CD4-positive, alpha-beta memory T cell (primary cell): ENCODE results near the gene UBALD2. TPM values are rescaled to one million over a fixed set of nuclear protein-coding genes. Genes with fewer than 3 reads are reported as not detected.
A peak's percentile ranks its signal among the peaks of the same experiment; 100 is the strongest.
"Not testable (repeated sequence)": the region's sequence is repeated elsewhere in the genome, so short reads cannot be mapped to it uniquely, and the experiment has no call there.

ENCODE experiments used
- CTCF ChIA-PET: fragments of 350-600 bp; sonication (Branson Sonifier 250); formaldehyde crosslinking; loops from one replicate; lab custom pipeline; 2021; ENCODE audit warnings: inconsistent platforms; ENCODE audit not compliant: partially characterized antibody; lab: Charles Lee
- POLR2A ChIA-PET: fragments of 350-600 bp; sonication (Branson Sonifier 250); formaldehyde crosslinking; loops from one replicate; lab custom pipeline; 2021; ENCODE audit not compliant: partially characterized antibody; lab: Charles Lee
- DNase-seq, 5 donors: peaks; one replicate each; pipeline versions ENCODE4 v3.0.0 to v3.0.0-alpha.2; 2020 to 2022; ENCODE audit warnings: mixed read lengths in 1 of 5
- H3K27ac ChIP-seq: one replicate; pipeline ENCODE4 v1.7.0; 2013; ENCODE audit warnings: low read depth, low read length
- H3K27me3 ChIP-seq: 2 replicates; pipeline ENCODE4 v1.7.0; 2013; ENCODE audit warnings: mild to moderate bottlenecking, low read length, moderate library complexity; ENCODE audit not compliant: insufficient read depth
- H3K36me3 ChIP-seq: 2 replicates; pipeline ENCODE4 v1.7.0; 2013; ENCODE audit warnings: mild to moderate bottlenecking, low read length, moderate library complexity; ENCODE audit not compliant: insufficient read depth
- H3K4me1 ChIP-seq: 2 replicates; pipeline ENCODE4 v1.7.0; 2013; ENCODE audit warnings: mild to moderate bottlenecking, low read length, moderate library complexity; ENCODE audit not compliant: insufficient read depth
- H3K4me3 ChIP-seq, 2 donors: one replicate each; pipeline ENCODE4 v1.7.0; 2013; ENCODE audit warnings: low read length in 2 of 2, mild to moderate bottlenecking in 1 of 2
- H3K9me3 ChIP-seq, 2 donors: one replicate each; pipeline ENCODE4 v1.7.0; 2013; ENCODE audit warnings: low read length in 2 of 2, control low read depth in 1 of 2; ENCODE audit not compliant: control insufficient read depth in 1 of 2
- H3K27ac Mint-ChIP-seq, 7 donors: one replicate each; pipeline ENCODE4 v1.8.0; 2020 to 2021; ENCODE audit warnings: mixed read lengths in 7 of 7, mild to moderate bottlenecking in 6 of 7, inconsistent platforms in 3 of 7, moderate library complexity in 3 of 7
- H3K27me3 Mint-ChIP-seq, 2 donors: one replicate each; pipeline ENCODE4 v1.8.0; 2020 to 2021; ENCODE audit warnings: mixed read lengths in 2 of 2
- H3K36me3 Mint-ChIP-seq, 2 donors: one replicate each; pipeline ENCODE4 v1.8.0; 2020 to 2021; ENCODE audit warnings: mixed read lengths in 2 of 2, inconsistent platforms in 1 of 2, mild to moderate bottlenecking in 1 of 2
- H3K4me1 Mint-ChIP-seq, 4 donors: one replicate each; pipeline ENCODE4 v1.8.0; 2020 to 2021; ENCODE audit warnings: mixed read lengths in 4 of 4, mild to moderate bottlenecking in 1 of 4
- H3K4me3 Mint-ChIP-seq, 8 donors: one replicate each; pipeline ENCODE4 v1.8.0; 2020 to 2021; ENCODE audit warnings: mixed read lengths in 8 of 8, mild to moderate bottlenecking in 7 of 8, moderate library complexity in 6 of 8, inconsistent platforms in 3 of 8
- H3K9me3 Mint-ChIP-seq, 8 donors: one replicate each; pipeline ENCODE4 v1.8.0; 2020 to 2021; ENCODE audit warnings: mixed read lengths in 8 of 8, mild to moderate bottlenecking in 5 of 8, inconsistent platforms in 3 of 8, moderate library complexity in 1 of 8
- intact Hi-C: fragments of 100-400 bp; cut with micrococcal nuclease; formaldehyde crosslinking; loops from one replicate; pipeline ENCODE4 v1.15.1; 2023
- polyA plus RNA-seq, 2 donors: library from polyadenylated mRNA; unstranded; fragments of 300-500 nt; fragmentation: Illumina TruSeq; gene quantifications; one replicate each; pipeline ENCODE4 v1.2.3, GENCODE V29; 2021
- total RNA-seq, 2 experiments: library from RNA; stranded (reverse); gene quantifications; one replicate each; pipeline ENCODE4 v1.2.3, GENCODE V29; 2021

UBALD2 gene
- 100 to 1,000 TPM; 101 to 103 TPM for total RNA-seq
- polyA plus RNA-seq = 10 to 100 TPM in 1 of 2 donors, 1 to 10 TPM in 1; 6.2 to 11.1 TPM

DNA sequence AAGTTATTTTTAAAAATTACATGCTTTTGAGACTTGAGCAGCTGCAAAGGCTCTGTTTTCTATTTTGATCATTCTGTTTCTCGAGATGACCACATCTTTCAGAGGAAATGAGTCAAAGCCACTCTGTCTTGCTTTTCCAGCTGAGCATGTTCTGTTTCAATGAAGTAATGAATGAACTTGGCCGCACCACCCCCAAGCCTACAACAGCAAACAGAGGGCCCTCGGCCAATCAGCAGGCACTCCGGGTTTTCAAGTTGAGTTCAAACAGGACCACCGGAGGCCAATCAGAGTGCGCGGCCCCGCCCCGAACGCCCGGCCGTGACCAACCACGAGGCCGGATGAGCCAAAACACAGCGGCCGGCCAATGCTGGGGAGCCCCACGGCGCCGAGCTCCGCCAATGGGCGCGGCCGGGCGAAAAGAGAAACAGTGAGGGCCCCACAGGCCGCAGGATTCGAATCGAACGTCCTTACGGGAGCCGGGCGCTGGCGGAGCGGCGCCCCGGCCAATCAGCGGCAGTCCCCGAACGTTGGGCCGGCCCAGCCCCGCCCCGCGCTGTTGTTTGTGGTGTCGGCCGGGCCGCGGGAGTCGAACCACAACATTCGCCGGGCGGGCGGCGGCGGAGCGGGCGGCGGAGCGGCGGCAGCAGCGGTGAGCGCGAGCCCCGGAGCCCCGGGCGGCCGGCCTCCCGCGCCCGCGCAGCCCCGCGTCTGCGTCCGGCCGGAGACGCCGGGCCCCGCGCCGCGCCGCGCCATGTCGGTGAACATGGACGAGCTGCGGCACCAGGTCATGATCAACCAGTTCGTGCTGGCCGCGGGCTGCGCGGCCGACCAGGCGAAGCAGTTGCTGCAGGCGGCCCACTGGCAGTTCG, at the start of gene UBALD2:
Gene UBALD2, plus strand, starts transcription at position 594 of the 869 bp plus-strand sequence. Its CDS starts 158 bp downstream, at position 752.
- H3K4me1 Mint-ChIP-seq = peaks cover 33 to 69% (median 52%) of the 10 kb centered on the region in 4 donors
- ChIA-PET POLR2A (interaction anchor here (0.6 to 18.5 kb wide), 28 partner anchors 9 to 421 kb away, joined by 3 to 620 read pairs (median 6); partner anchors contain the start of genes EXOC7, FOXJ1, PRPSAP1 and RNF157), CTCF (interaction anchor here (0.7 to 3.7 kb wide), 12 partner anchors 9 to 142 kb away, joined by 3 to 27 read pairs (median 6); no protein-coding TSS in a partner anchor)
- no peaks in the 10 kb centered on the region for H3K27me3 ChIP-seq
- peak within 1 kb of the TSS; percentile 93 to 98 (median 96) for H3K27ac Mint-ChIP-seq
- intact Hi-C loops = loop anchor here (1.0 to 10.0 kb wide), 4 partner anchors 19 to 360 kb away; partner anchors contain the start of gene MRPL38
- peaks cover 57% of the 10 kb centered on the region for H3K4me1 ChIP-seq
- H3K9me3 Mint-ChIP-seq = no peaks in the 10 kb centered on the region
- peak within 1 kb of the TSS; percentile 82 for H3K27ac ChIP-seq
- H3K36me3 Mint-ChIP-seq = peaks cover 13 to 37% of the 10 kb centered on the region in 2 donors
- no peaks in the 10 kb centered on the region for H3K9me3 ChIP-seq
- peaks cover 19% of the 10 kb centered on the region for H3K36me3 ChIP-seq
- peak within 1 kb of the TSS; percentile 94 to 100 for H3K4me3 ChIP-seq
- peak; percentile 99 for DNase-seq
- H3K4me3 Mint-ChIP-seq = peak within 1 kb of the TSS; percentile 89 to 95 (median 92)
- H3K27me3 Mint-ChIP-seq = no peaks in the 10 kb centered on the region

DNA sequence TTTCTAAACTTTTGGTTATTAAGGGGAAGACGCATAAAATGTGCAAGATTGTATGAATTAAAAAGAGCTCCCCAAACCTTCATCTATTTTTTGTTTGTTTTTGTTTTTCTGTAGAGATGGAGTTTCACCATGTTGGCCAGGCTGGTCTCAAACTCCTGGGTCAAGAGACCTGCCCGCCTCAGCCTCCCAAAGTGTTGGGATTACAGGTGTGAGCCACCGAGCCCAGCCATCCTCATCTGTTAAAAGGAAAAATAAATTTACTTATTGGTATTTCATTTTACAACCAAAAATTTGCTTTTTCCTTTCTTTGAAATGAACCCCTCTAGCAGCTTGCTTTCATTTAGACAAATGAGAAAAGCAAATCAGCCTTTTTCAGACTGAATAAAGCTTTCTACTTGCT, 48.1 kb upstream of the UBALD2 start:
- Mint-ChIP-seq H3K9me3 (no peaks in the 10 kb centered on the region), H3K27me3 (no peaks in the 10 kb centered on the region), H3K4me1 (peaks cover 20 to 34% (median 27%) of the 10 kb centered on the region in 4 donors), H3K27ac (no peak overlapping the region), H3K4me3 (no peak overlapping the region), H3K36me3 (peaks cover 3 to 11% of the 10 kb centered on the region in 2 donors)
- ChIA-PET CTCF (interaction anchor here (0.6 to 3.6 kb wide), 5 partner anchors 21 to 213 kb away, joined by 4 to 15 read pairs (median 5); no protein-coding TSS in a partner anchor), POLR2A (interaction anchor here (0.7 to 2.0 kb wide), 7 partner anchors 10 to 48 kb away, joined by 3 to 7 read pairs (median 3); partner anchors contain the start of gene UBALD2)
- no peak overlapping the region for H3K27ac ChIP-seq
- no peaks in the 10 kb centered on the region for H3K36me3 ChIP-seq
- intact Hi-C loops = no loop called here
- H3K4me1 ChIP-seq = peaks cover 9% of the 10 kb centered on the region
- no peak for DNase-seq
- no peaks in the 10 kb centered on the region for H3K27me3 ChIP-seq
- no peak overlapping the region for H3K4me3 ChIP-seq
- H3K9me3 ChIP-seq = no peaks in the 10 kb centered on the region

DNA sequence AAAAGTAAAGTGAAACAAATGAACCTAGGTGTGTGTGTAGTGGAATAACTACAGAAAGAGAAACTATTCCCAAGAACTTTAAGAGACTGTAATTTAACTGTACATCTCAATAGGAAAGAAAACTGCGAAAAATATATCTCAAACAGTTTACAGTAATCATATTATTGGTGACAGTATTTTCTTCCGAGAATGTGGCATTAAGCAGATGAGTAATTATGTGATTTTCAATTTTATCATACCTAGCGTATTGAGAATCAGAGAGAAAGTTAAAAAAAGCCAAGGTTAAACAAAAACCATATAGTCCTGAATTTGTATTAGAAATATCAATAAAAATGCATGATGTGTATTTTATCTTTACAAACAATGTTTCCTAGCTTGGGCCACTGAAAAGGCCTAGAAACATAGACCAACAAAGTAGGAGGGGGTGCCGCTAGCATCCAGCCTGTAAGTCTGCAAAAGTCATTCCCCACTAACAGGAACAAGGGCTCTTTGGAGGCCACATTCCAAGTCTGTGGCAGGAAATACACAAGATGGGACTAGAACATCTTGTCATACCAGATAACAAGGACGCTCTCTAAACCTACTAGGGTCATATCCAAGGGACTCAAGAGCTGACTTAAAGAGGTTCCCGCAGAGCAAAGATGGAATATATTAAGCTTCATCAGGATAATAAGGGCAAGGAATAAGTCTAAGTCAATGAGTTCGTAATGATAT, 45.3 kb upstream of the UBALD2 start:
- Histone ChIP-seq H3K36me3 (no peaks in the 10 kb centered on the region), H3K27me3 (no peaks in the 10 kb centered on the region), H3K9me3 (no peaks in the 10 kb centered on the region), H3K4me1 (peaks cover 3% of the 10 kb centered on the region), H3K4me3 (no peak overlapping the region), H3K27ac (no peak overlapping the region)
- intact Hi-C loops = no loop called here
- H3K4me3 Mint-ChIP-seq = no peak overlapping the region
- H3K4me1 Mint-ChIP-seq = peaks cover 17 to 32% (median 21%) of the 10 kb centered on the region in 4 donors
- peaks cover 3 to 9% of the 10 kb centered on the region in 2 donors for H3K36me3 Mint-ChIP-seq
- no peaks in the 10 kb centered on the region for H3K9me3 Mint-ChIP-seq
- ChIA-PET POLR2A (interaction anchor here (0.6 kb wide), 1 partner anchor 310 kb away, joined by 3 read pairs; no protein-coding TSS in a partner anchor), CTCF (interaction anchor here (1.5 kb wide), 1 partner anchor 38 kb away, joined by 7 read pairs; no protein-coding TSS in a partner anchor)
- DNase-seq = no peak
- H3K27me3 Mint-ChIP-seq = no peaks in the 10 kb centered on the region
- peak overlapping the region in 4 of 7 donors; percentile 27 to 75 (median 50) for H3K27ac Mint-ChIP-seq

DNA sequence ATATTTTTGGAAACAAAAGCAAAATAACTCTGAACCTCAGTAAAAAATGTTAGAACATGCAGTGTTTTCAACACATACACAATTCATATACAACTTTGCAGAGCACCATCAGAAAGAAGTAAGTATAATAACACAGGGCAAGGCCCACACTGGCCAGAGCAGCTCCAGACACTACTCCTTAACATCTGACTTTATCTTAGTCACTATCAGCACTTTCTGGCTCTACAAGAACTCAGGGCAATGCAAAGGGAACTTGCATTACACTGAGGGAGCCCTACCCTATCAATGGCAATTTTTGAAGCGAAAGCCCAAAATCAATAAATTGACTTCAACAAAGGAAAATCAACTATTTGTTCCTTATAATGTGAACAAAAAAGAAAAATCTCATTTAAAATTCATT, 41.3 kb upstream of the UBALD2 start:
- H3K36me3 Mint-ChIP-seq = peaks cover 7 to 19% of the 10 kb centered on the region in 2 donors
- intact Hi-C loops = no loop called here
- H3K36me3 ChIP-seq = no peaks in the 10 kb centered on the region
- no peak for DNase-seq
- no peaks in the 10 kb centered on the region for H3K9me3 Mint-ChIP-seq
- H3K4me3 ChIP-seq = no peak overlapping the region
- ChIA-PET POLR2A (interaction anchor here (1.0 kb wide), 1 partner anchor 16 kb away, joined by 3 read pairs; no protein-coding TSS in a partner anchor), CTCF (no interaction called here)
- H3K9me3 ChIP-seq = no peaks in the 10 kb centered on the region
- H3K4me1 ChIP-seq = peaks cover 3% of the 10 kb centered on the region
- no peaks in the 10 kb centered on the region for H3K27me3 Mint-ChIP-seq
- H3K27ac ChIP-seq = no peak overlapping the region
- no peaks in the 10 kb centered on the region for H3K27me3 ChIP-seq
- H3K27ac Mint-ChIP-seq = peak overlapping the region in 6 of 7 donors; percentile 30 to 70 (median 40)
- H3K4me3 Mint-ChIP-seq = no peak overlapping the region
- peaks cover 18 to 36% (median 24%) of the 10 kb centered on the region in 4 donors for H3K4me1 Mint-ChIP-seq

DNA sequence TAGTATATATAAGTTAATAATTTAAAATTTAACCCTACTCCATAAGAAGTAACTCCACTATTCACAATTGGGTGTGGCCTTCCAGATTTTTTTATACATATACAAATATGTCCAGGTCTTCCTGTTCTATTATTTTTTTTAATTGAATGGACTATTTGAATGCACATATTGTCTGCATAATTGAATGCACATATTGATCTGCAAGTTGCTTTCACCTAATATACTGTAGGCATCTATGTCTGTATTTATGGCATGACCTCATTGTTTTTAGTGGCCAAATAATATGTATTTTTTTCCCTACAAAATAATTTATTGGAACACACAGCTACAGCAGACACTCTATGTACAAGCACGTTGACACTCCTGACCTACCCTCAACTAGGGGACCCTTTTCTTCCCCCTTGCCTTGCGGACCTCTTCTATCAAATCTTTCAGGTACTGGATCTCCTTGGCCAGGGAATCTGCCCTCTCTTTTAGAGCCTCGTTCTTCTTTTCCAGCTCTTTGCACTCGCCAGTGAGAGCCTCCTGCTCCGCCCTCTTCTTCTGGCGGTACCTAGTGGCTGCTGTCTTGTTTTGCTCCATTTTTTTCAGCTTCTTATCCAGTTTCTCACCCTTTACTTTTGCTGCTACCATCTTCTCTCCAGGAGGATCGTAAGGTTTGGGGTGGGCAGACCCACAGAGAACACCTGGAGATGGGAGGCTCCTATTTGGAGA, 39.6 kb upstream of the UBALD2 start:
- H3K4me1 ChIP-seq, H3K4me3 ChIP-seq, H3K9me3 ChIP-seq, H3K27me3 Mint-ChIP-seq, H3K9me3 Mint-ChIP-seq, H3K4me3 Mint-ChIP-seq, DNase-seq, intact Hi-C loops, H3K36me3 ChIP-seq, H3K27me3 ChIP-seq, POLR2A ChIA-PET, H3K27ac ChIP-seq: not testable (repeated sequence)
- peak overlapping the region in 3 of 7 donors; percentile 42 to 78 (median 70) for H3K27ac Mint-ChIP-seq
- peaks cover 23 to 40% (median 25%) of the 10 kb centered on the region in 4 donors for H3K4me1 Mint-ChIP-seq
- H3K36me3 Mint-ChIP-seq = peaks cover 9 to 23% of the 10 kb centered on the region in 2 donors
- CTCF ChIA-PET = interaction anchor here (1.0 kb wide), 1 partner anchor 13 kb away, joined by 4 read pairs; no protein-coding TSS in a partner anchor

DNA sequence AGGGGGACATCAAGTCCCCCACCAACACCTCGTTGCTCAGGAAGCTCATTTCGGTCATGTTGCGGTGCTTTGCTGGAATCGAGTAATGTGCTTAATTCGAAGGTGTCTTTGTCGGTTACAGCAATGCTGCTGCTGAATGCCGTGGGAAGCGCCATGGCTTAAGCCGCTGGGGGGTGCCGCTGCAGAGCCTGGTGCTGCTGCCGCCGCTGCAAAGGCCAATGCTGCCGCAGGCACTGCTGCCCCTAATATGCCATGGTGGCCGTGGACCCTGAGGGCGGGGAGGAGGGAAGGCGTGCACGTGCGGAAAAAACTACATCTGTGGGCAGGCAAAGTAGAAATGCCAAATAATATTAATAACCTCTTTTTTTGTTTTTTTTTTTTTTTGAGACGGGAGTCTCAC, 38.4 kb upstream of the UBALD2 start:
- Mint-ChIP-seq H3K36me3 (peaks cover 12 to 25% of the 10 kb centered on the region in 2 donors), H3K27ac (peak overlapping the region in 1 of 7 donors; percentile 32), H3K4me1 (peaks cover 19 to 37% (median 24%) of the 10 kb centered on the region in 4 donors)
- H3K4me3 Mint-ChIP-seq, H3K9me3 Mint-ChIP-seq, H3K27ac ChIP-seq, CTCF ChIA-PET, H3K4me3 ChIP-seq, H3K4me1 ChIP-seq, H3K36me3 ChIP-seq, H3K9me3 ChIP-seq, H3K27me3 ChIP-seq, DNase-seq, POLR2A ChIA-PET, intact Hi-C loops, H3K27me3 Mint-ChIP-seq: not testable (repeated sequence)
